VCaP (cell line): ENCODE data around the gene SLC8A1.

Experiments used
- H3K27ac ChIP-seq: fragments of 450-650 bp; 2 replicates; pipeline ENCODE4 v1.5.1; 2017
- TF ChIP-seq, protein P1 (sequence below): fragments of 450-650 bp; conservative IDR thresholded peaks from 2 replicates; pipeline ENCODE4 v1.5.1; 2017; ENCODE audit warnings: mild to moderate bottlenecking, moderate library complexity

The SLC8A1 gene

DNA sequence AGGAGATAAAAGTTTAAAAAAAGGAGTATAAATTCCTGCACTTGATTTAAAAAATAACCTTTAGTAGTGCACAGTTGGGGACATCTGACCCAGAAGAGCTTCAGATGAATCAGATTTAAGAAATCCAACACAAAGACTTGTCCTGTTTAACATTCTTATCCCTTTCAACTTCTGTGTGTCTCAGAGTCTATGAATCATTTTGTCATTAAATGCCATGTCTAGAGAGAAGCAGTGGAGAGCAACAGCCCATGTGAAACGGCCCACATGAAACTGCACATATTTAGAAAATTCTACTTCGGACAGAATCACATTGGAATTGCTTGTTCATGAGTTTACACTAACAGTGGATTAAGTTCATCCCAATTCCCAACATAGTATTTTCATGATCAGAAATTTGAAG is 278.6 kb downstream of the SLC8A1 start:
- TF ChIP-seq, protein P1, sequence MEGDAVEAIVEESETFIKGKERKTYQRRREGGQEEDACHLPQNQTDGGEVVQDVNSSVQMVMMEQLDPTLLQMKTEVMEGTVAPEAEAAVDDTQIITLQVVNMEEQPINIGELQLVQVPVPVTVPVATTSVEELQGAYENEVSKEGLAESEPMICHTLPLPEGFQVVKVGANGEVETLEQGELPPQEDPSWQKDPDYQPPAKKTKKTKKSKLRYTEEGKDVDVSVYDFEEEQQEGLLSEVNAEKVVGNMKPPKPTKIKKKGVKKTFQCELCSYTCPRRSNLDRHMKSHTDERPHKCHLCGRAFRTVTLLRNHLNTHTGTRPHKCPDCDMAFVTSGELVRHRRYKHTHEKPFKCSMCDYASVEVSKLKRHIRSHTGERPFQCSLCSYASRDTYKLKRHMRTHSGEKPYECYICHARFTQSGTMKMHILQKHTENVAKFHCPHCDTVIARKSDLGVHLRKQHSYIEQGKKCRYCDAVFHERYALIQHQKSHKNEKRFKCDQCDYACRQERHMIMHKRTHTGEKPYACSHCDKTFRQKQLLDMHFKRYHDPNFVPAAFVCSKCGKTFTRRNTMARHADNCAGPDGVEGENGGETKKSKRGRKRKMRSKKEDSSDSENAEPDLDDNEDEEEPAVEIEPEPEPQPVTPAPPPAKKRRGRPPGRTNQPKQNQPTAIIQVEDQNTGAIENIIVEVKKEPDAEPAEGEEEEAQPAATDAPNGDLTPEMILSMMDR, result no peak
- H3K27ac ChIP-seq, result no peak overlapping the region

DNA sequence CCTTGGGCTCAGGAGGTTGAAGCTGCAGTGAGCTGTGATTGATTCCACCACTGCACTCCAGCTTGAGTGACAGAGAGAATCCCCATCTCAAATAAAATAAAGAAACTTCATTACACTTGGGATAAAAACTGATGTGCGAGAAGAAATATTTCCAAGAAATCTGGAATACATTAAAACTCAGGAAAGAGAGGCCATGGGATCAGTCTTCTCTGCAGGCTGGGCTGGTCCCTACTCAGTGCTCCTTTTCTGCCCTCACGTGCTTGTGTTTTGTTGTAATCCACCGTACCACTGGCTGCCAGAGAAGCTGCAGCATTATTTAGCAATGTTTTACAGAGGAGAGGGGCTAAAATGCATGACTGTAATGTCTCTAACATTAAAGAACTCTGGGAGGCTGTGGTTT is 282.0 kb downstream of the SLC8A1 start:
- TF ChIP-seq, protein P1, result no peak
- no peak overlapping the region for H3K27ac ChIP-seq

DNA sequence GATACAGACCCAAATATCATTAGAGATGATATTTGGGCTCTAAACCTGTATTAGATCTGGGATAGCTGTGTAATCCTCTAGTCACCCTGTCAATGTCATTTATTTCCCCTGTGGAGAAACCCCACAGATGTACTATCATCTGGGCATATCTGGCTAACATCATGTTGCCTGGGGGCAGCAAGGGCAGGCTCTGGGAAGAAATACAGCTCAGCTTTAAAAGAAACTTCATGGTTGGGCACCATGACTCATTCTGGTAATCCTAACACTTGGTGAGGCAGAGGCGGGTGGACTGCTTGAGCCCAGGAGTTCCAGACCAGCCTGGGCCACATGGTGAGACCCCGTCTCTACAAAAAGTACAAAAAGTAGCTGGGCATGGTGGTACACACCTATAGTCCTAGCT is 282.5 kb downstream of the SLC8A1 start:
- TF ChIP-seq, protein P1, result no peak
- no peak overlapping the region for H3K27ac ChIP-seq

DNA sequence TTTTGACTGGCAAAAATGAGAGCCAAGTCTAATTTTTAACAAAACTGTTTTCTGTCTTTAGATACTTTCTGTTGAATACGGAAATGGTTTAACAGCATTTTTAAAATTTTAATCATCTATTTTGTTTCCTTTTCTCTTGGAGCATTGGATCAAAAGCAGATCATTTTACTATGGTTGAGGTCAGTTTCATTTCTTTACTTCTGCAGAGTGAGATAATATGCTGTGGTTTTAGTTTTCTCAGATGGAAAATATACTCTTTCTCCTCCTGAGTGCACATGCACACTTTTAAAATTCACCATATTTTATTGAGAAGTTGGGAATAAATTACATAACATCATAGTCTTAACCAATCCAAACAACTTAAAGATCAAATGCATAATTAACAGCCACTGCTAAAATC is 283.3 kb downstream of the SLC8A1 start:
- no peak overlapping the region for H3K27ac ChIP-seq
- TF ChIP-seq, protein P1, result no peak

DNA sequence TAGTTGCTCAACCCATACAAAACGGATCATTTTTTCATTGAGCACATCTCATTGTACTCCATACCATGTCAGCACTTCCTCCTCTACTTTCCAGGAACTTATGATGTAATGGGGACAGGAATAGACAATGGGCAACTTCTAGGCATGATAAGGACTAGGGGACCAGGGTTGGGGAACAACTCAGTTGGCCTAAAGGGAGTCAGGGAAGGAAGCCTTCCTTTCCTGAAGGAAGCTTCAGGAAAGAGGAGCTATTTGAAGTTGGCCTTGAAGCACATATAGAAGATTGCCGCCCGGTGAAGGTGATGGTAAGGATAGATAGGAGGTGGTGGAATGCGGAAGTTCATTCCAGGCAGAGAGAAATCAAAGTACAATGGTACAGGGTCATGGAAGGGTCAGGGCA is 283.9 kb downstream of the SLC8A1 start:
- H3K27ac ChIP-seq, result no peak overlapping the region
- TF ChIP-seq, protein P1, result no peak

DNA sequence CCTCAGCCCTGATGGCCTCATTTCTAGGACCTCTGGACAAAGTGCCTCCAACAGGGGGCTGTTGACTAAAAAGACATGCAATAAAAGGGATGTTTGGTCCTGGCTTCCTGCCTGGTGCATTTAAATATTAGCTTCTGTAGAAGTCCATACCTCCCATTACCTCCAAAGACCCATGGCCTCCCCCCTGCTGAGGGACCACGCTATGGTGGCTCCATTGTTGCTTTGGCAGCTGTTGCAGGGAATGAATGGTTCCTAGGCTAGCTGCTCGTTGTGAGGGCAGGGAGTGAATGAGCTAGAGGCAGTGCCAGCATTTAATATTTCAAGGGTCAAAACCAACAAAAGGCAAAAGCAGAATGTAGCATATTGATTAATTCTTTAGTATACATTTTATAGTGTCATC is 285.9 kb downstream of the SLC8A1 start:
- no peak overlapping the region for H3K27ac ChIP-seq
- TF ChIP-seq, protein P1, result no peak

DNA sequence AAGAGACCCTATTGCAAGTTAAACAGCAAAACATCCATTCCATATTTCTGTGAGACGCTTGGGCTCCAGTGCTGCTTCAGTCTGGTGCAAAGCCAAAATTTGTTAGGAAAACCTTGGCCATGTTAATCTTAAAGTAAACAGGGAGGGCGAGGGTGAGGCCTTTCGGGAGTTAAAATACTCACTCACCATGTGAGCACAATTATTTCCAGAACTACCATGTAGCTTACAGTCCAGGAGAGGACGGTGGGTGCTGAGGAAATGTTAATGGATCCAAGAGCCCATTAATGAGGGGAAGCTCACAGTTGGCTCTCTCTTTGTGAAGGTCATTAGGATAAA is 286.4 kb downstream of the SLC8A1 start:
- TF ChIP-seq, protein P1, result no peak
- no peak overlapping the region for H3K27ac ChIP-seq
